ENCODE results near the gene GRIP2. TPM values are rescaled to one million over a fixed set of nuclear protein-coding genes. Genes with fewer than 3 reads are reported as not detected.

The GRIP2 gene
- total RNA-seq, 1 donor, result not detected

Other genes with a start within 250 kb of the GRIP2 start
- gene SLC6A6, start 137.7 kb downstream of the GRIP2 start, total RNA-seq, result 53.7 TPM
- gene CCDC174, start 111.4 kb upstream of the GRIP2 start, total RNA-seq, result 37.3 TPM
- gene C3orf20, start 134.8 kb upstream of the GRIP2 start, total RNA-seq, result 0.21 TPM